Renal cortical epithelial cell (primary cell): ENCODE data around the gene SYT15B. TPM values are rescaled to one million over a fixed set of nuclear protein-coding genes. Genes with fewer than 3 reads are reported as not detected.
"Not testable (repeated sequence)": the region's sequence is repeated elsewhere in the genome, so short reads cannot be mapped to it uniquely, and the experiment has no call there.

Experiments
- DNase-seq: peaks from one replicate; pipeline ENCODE4 v3.0.0-alpha.2; 2011; ENCODE audit warnings: low read depth
- total RNA-seq: library from RNA; depleted of rRNA; stranded (reverse); fragments of >200 nt; gene quantifications from 2 replicates; pipeline ENCODE4 v1.2.3, GENCODE V29; 2014

Gene SYT15B
- total RNA-seq, 1 donor from 2014 or later = 2.3 TPM

- not testable (repeated sequence) for DNase-seq
Observed at GRCh38 chr10:47725740-47726139, 37.7 kb downstream of the SYT15B start.

GRCh38 chr10:47725047-47725446, 38.3 kb downstream of the SYT15B start:
- DNase-seq = not testable (repeated sequence)

- not testable (repeated sequence) for DNase-seq
Observed at GRCh38 chr10:47724119-47724518, 39.3 kb downstream of the SYT15B start.

GRCh38 chr10:47723362-47723761, 40.0 kb downstream of the SYT15B start:
- not testable (repeated sequence) for DNase-seq

GRCh38 chr10:47717011-47717769, 46.2 kb downstream of the SYT15B start:
- not testable (repeated sequence) for DNase-seq

Other genes with a start within 250 kb of the SYT15B start
- gene AGAP9, start 240.0 kb downstream of the SYT15B start, total RNA-seq = 0.35 and 6.8 TPM in 2 replicates
- 1.6 TPM in 2 replicates for gene NPY4R2, start 155.1 kb upstream of the SYT15B start, total RNA-seq
- not detected in 2 replicates for gene FAM25C, start 236.2 kb upstream of the SYT15B start, total RNA-seq